ENCODE measurements around the gene KLF11.

KLF11 gene

GRCh38 chr2:10064932-10065772, 21.8 kb downstream of the KLF11 start:
- Histone ChIP-seq H3K27ac (ENCODE audit: low read depth in 2 of 2, low read length in 2 of 2) (no peak overlapping the region), H3K27me3 (ENCODE audit: control insufficient read depth in 2 of 2, insufficient read depth in 2 of 2, low read length in 2 of 2) (no peaks in the 10 kb centered on the region), H3K36me3 (ENCODE audit: control insufficient read depth in 2 of 2, insufficient read depth in 2 of 2, low read length in 2 of 2) (no peaks in the 10 kb centered on the region), H3K4me3 (ENCODE audit: low read length in 2 of 2) (no peak overlapping the region), H3K4me1 (ENCODE audit: control insufficient read depth in 2 of 2, insufficient read depth in 2 of 2, low read length in 2 of 2) (no peaks in the 10 kb centered on the region), H3K9me3 (ENCODE audit: control insufficient read depth in 2 of 2, low read length in 2 of 2) (no peaks in the 10 kb centered on the region), H3K9ac (ENCODE audit: low read depth in 1 of 2, low read length in 2 of 2) (no peak overlapping the region)

DNA sequence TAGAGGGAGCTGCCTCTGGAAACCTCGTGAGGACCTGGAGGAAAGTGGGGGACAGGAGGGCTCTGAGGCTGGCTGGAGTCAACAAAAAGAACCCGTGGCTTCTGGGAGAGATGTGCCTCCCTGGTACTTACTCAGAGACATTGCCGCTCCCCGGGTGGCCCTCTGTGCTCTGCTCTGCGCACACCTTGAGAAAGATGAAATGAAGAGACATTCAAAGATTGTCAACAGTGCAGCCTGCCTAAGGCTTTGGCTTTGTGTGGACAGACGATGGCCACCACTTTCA, 22.4 kb downstream of the KLF11 start:
- Histone ChIP-seq H3K9me3 (ENCODE audit: control insufficient read depth in 2 of 2, low read length in 2 of 2) (no peaks in the 10 kb centered on the region), H3K9ac (ENCODE audit: low read depth in 1 of 2, low read length in 2 of 2) (no peak overlapping the region), H3K27ac (ENCODE audit: low read depth in 2 of 2, low read length in 2 of 2) (no peak overlapping the region), H3K4me1 (ENCODE audit: control insufficient read depth in 2 of 2, insufficient read depth in 2 of 2, low read length in 2 of 2) (no peaks in the 10 kb centered on the region), H3K27me3 (ENCODE audit: control insufficient read depth in 2 of 2, insufficient read depth in 2 of 2, low read length in 2 of 2) (no peaks in the 10 kb centered on the region), H3K4me3 (ENCODE audit: low read length in 2 of 2) (no peak overlapping the region), H3K36me3 (ENCODE audit: control insufficient read depth in 2 of 2, insufficient read depth in 2 of 2, low read length in 2 of 2) (no peaks in the 10 kb centered on the region)

- H3K4me1 ChIP-seq (ENCODE audit: control insufficient read depth in 2 of 2, insufficient read depth in 2 of 2, low read length in 2 of 2): peaks cover 0 to under 1% of the 10 kb centered on the region in 2 donors
- H3K9me3 ChIP-seq (ENCODE audit: control insufficient read depth in 2 of 2, low read length in 2 of 2): no peaks in the 10 kb centered on the region
- no peak overlapping the region for H3K27ac ChIP-seq (ENCODE audit: low read depth in 2 of 2, low read length in 2 of 2)
- H3K9ac ChIP-seq (ENCODE audit: low read depth in 1 of 2, low read length in 2 of 2): no peak overlapping the region
- no peaks in the 10 kb centered on the region for H3K36me3 ChIP-seq (ENCODE audit: control insufficient read depth in 2 of 2, insufficient read depth in 2 of 2, low read length in 2 of 2)
- no peaks in the 10 kb centered on the region for H3K27me3 ChIP-seq (ENCODE audit: control insufficient read depth in 2 of 2, insufficient read depth in 2 of 2, low read length in 2 of 2)
- H3K4me3 ChIP-seq (ENCODE audit: low read length in 2 of 2): no peak overlapping the region
These were observed 24.0 kb downstream of the KLF11 start for GRCh38 chr2:10067330-10067729.

GRCh38 chr2:10067881-10068280, 24.5 kb downstream of the KLF11 start:
- no peak overlapping the region for H3K4me3 ChIP-seq (ENCODE audit: low read length in 2 of 2)
- H3K27me3 ChIP-seq (ENCODE audit: control insufficient read depth in 2 of 2, insufficient read depth in 2 of 2, low read length in 2 of 2): no peaks in the 10 kb centered on the region
- H3K4me1 ChIP-seq (ENCODE audit: control insufficient read depth in 2 of 2, insufficient read depth in 2 of 2, low read length in 2 of 2): peaks cover 0 to 2% of the 10 kb centered on the region in 2 donors
- H3K27ac ChIP-seq (ENCODE audit: low read depth in 2 of 2, low read length in 2 of 2): no peak overlapping the region
- no peaks in the 10 kb centered on the region for H3K9me3 ChIP-seq (ENCODE audit: control insufficient read depth in 2 of 2, low read length in 2 of 2)
- no peaks in the 10 kb centered on the region for H3K36me3 ChIP-seq (ENCODE audit: control insufficient read depth in 2 of 2, insufficient read depth in 2 of 2, low read length in 2 of 2)
- no peak overlapping the region for H3K9ac ChIP-seq (ENCODE audit: low read depth in 1 of 2, low read length in 2 of 2)

GRCh38 chr2:10071176-10071575, 27.8 kb downstream of the KLF11 start:
- Histone ChIP-seq H3K9me3 (ENCODE audit: control insufficient read depth in 2 of 2, low read length in 2 of 2) (no peaks in the 10 kb centered on the region), H3K27ac (ENCODE audit: low read depth in 2 of 2, low read length in 2 of 2) (no peak overlapping the region), H3K4me3 (ENCODE audit: low read length in 2 of 2) (no peak overlapping the region), H3K9ac (ENCODE audit: low read depth in 1 of 2, low read length in 2 of 2) (no peak overlapping the region), H3K4me1 (ENCODE audit: control insufficient read depth in 2 of 2, insufficient read depth in 2 of 2, low read length in 2 of 2) (peaks cover 0 to 5% of the 10 kb centered on the region in 2 donors), H3K36me3 (ENCODE audit: control insufficient read depth in 2 of 2, insufficient read depth in 2 of 2, low read length in 2 of 2) (no peaks in the 10 kb centered on the region), H3K27me3 (ENCODE audit: control insufficient read depth in 2 of 2, insufficient read depth in 2 of 2, low read length in 2 of 2) (peaks cover 7 to 10% of the 10 kb centered on the region in 2 donors)

- peaks cover 0 to 5% of the 10 kb centered on the region in 2 donors for H3K4me1 ChIP-seq (ENCODE audit: control insufficient read depth in 2 of 2, insufficient read depth in 2 of 2, low read length in 2 of 2)
- no peak overlapping the region for H3K9ac ChIP-seq (ENCODE audit: low read depth in 1 of 2, low read length in 2 of 2)
- H3K27me3 ChIP-seq (ENCODE audit: control insufficient read depth in 2 of 2, insufficient read depth in 2 of 2, low read length in 2 of 2): peaks cover 11 to 14% of the 10 kb centered on the region in 2 donors
- H3K27ac ChIP-seq (ENCODE audit: low read depth in 2 of 2, low read length in 2 of 2): no peak overlapping the region
- no peaks in the 10 kb centered on the region for H3K9me3 ChIP-seq (ENCODE audit: control insufficient read depth in 2 of 2, low read length in 2 of 2)
- no peaks in the 10 kb centered on the region for H3K36me3 ChIP-seq (ENCODE audit: control insufficient read depth in 2 of 2, insufficient read depth in 2 of 2, low read length in 2 of 2)
- H3K4me3 ChIP-seq (ENCODE audit: low read length in 2 of 2): no peak overlapping the region
These were observed 28.2 kb downstream of the KLF11 start for GRCh38 chr2:10071595-10071994.

DNA sequence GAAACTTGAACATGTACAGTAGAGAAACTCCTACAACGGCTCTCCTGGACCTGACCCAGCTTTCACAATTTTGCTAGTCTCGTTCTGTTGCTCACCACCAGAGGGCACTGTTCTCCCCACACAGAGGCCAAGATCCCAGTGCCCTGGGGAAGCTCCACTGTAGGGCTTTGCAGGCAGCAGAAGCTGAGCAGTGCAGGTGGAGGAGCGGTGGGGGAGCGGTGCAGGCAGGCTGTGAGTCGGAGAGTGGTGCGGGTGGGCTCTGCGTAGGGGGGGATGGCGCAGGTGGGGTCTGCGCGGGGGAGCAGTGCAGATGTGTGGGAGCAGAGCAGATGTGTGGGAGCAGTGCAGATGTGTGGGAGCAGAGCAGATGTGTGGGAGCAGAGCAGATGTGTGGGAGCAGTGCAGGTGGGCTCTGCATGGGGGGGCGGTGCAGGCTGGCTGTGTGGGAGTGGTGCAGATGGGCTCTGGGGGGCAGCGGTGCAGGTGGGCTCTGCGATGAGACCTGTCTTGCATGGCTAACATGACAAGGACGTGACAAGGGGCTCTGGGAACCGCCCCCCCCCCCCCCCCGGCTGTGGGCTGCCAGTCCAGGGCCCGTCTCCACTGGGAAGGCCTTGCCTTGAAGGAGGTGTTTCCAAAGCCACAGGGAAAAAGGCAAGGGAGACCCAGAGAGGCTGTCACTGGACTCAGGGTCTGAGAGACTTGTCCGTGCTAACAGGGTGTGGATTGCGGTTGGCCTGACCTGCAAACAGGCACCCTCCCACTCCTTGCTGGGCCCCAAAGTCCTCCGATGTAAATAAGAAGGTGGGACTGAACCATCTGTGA, 29.5 kb downstream of the KLF11 start:
- Histone ChIP-seq H3K9me3 (ENCODE audit: control insufficient read depth in 2 of 2, low read length in 2 of 2) (no peaks in the 10 kb centered on the region), H3K36me3 (ENCODE audit: control insufficient read depth in 2 of 2, insufficient read depth in 2 of 2, low read length in 2 of 2) (no peaks in the 10 kb centered on the region), H3K27ac (ENCODE audit: low read depth in 2 of 2, low read length in 2 of 2) (no peak overlapping the region), H3K27me3 (ENCODE audit: control insufficient read depth in 2 of 2, insufficient read depth in 2 of 2, low read length in 2 of 2) (peaks cover 16 to 21% of the 10 kb centered on the region in 2 donors), H3K9ac (ENCODE audit: low read depth in 1 of 2, low read length in 2 of 2) (no peak overlapping the region), H3K4me1 (ENCODE audit: control insufficient read depth in 2 of 2, insufficient read depth in 2 of 2, low read length in 2 of 2) (peaks cover 0 to 5% of the 10 kb centered on the region in 2 donors), H3K4me3 (ENCODE audit: low read length in 2 of 2) (no peak overlapping the region)

DNA sequence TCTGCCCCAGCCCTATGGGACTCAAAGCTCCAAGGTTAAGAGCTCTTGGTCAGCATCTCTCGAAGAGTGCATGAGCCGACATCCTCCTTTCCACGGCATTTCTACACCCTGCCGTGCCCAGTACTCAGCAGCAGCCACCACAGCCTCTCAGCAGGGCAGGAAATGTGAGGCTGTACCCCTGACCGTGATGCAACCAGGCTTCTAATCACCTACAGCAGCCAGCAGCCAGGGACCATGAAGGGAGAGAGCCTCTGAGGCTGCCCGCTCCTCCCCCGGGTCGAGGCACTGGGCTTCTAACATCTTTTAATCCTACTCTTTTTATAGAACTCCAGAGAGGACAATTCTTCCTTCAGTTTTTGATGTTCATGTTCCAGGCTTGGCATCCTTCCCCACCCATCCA, 30.4 kb downstream of the KLF11 start:
- no peaks in the 10 kb centered on the region for H3K9me3 ChIP-seq (ENCODE audit: control insufficient read depth in 2 of 2, low read length in 2 of 2)
- H3K9ac ChIP-seq (ENCODE audit: low read depth in 1 of 2, low read length in 2 of 2): no peak overlapping the region
- no peak overlapping the region for H3K27ac ChIP-seq (ENCODE audit: low read depth in 2 of 2, low read length in 2 of 2)
- H3K27me3 ChIP-seq (ENCODE audit: control insufficient read depth in 2 of 2, insufficient read depth in 2 of 2, low read length in 2 of 2): peaks cover 23 to 29% of the 10 kb centered on the region in 2 donors
- peaks cover 0 to 5% of the 10 kb centered on the region in 2 donors for H3K4me1 ChIP-seq (ENCODE audit: control insufficient read depth in 2 of 2, insufficient read depth in 2 of 2, low read length in 2 of 2)
- no peaks in the 10 kb centered on the region for H3K36me3 ChIP-seq (ENCODE audit: control insufficient read depth in 2 of 2, insufficient read depth in 2 of 2, low read length in 2 of 2)
- H3K4me3 ChIP-seq (ENCODE audit: low read length in 2 of 2): no peak overlapping the region

DNA sequence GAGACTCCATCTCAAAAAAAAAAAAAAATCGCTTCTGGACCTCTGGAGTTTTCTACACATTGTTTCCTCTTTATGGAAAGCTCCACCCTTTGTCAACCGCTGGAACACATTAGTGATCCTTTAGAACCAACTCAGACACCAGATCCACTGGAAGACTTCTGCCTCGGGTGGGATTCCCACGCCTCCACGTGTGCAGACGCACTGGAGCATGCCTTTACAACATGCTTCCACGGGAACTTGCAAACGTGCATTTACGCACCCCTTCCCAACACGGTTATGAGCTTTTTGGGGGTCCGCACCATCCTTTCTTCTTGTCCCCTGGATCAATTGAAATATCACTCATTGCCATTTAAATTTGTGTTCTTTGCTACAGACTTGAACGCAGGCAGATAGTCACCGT, 31.8 kb downstream of the KLF11 start:
- no peak overlapping the region for H3K9ac ChIP-seq (ENCODE audit: low read depth in 1 of 2, low read length in 2 of 2)
- H3K9me3 ChIP-seq (ENCODE audit: control insufficient read depth in 2 of 2, low read length in 2 of 2): no peaks in the 10 kb centered on the region
- H3K36me3 ChIP-seq (ENCODE audit: control insufficient read depth in 2 of 2, insufficient read depth in 2 of 2, low read length in 2 of 2): no peaks in the 10 kb centered on the region
- H3K27ac ChIP-seq (ENCODE audit: low read depth in 2 of 2, low read length in 2 of 2): no peak overlapping the region
- H3K27me3 ChIP-seq (ENCODE audit: control insufficient read depth in 2 of 2, insufficient read depth in 2 of 2, low read length in 2 of 2): peaks cover 24 to 33% of the 10 kb centered on the region in 2 donors
- H3K4me1 ChIP-seq (ENCODE audit: control insufficient read depth in 2 of 2, insufficient read depth in 2 of 2, low read length in 2 of 2): peaks cover 5 to 6% of the 10 kb centered on the region in 2 donors
- H3K4me3 ChIP-seq (ENCODE audit: low read length in 2 of 2): no peak overlapping the region

GRCh38 chr2:10075571-10076209, 32.3 kb downstream of the KLF11 start:
- no peak overlapping the region for H3K9ac ChIP-seq (ENCODE audit: low read depth in 1 of 2, low read length in 2 of 2)
- no peak overlapping the region for H3K4me3 ChIP-seq (ENCODE audit: low read length in 2 of 2)
- peaks cover 24 to 35% of the 10 kb centered on the region in 2 donors for H3K27me3 ChIP-seq (ENCODE audit: control insufficient read depth in 2 of 2, insufficient read depth in 2 of 2, low read length in 2 of 2)
- peaks cover 5 to 6% of the 10 kb centered on the region in 2 donors for H3K4me1 ChIP-seq (ENCODE audit: control insufficient read depth in 2 of 2, insufficient read depth in 2 of 2, low read length in 2 of 2)
- H3K27ac ChIP-seq (ENCODE audit: low read depth in 2 of 2, low read length in 2 of 2): no peak overlapping the region
- H3K36me3 ChIP-seq (ENCODE audit: control insufficient read depth in 2 of 2, insufficient read depth in 2 of 2, low read length in 2 of 2): no peaks in the 10 kb centered on the region
- H3K9me3 ChIP-seq (ENCODE audit: control insufficient read depth in 2 of 2, low read length in 2 of 2): no peaks in the 10 kb centered on the region

All from mucosa of rectum (tissue), 2 donors.